GM21367 (cell line): Measurements from ENCODE around the gene ZNF410.

Experiments
- ATAC-seq: cut with Tn5 transposase; IDR thresholded peaks from one replicate; pipeline ENCODE4 v1.9.1; 2021; ENCODE audit not compliant: unreplicated experiment

Gene ZNF410

GRCh38 chr14:73949752-73950734 lies 63.4 kb downstream of the ZNF410 start, which contains the start of the genes COQ6 and FAM161B:
Gene COQ6, plus strand, starts transcription at chr14:73950302. Its CDS starts 31 bp downstream, at chr14:73950333.
Gene FAM161B, minus strand, starts transcription at chr14:73950094. Its CDS starts 68 bp downstream, at chr14:73950026.
- ATAC-seq: peak; percentile 80

GRCh38 chr14:73953731-73954130 lies 67.1 kb downstream of the ZNF410 start:
- ATAC-seq: no peak

GRCh38 chr14:73955674-73956073 lies 69.0 kb downstream of the ZNF410 start:
- ATAC-seq: no peak

GRCh38 chr14:73958591-73958990 lies 71.9 kb downstream of the ZNF410 start:
- ATAC-seq: no peak

GRCh38 chr14:73961192-73961591 lies 74.5 kb downstream of the ZNF410 start:
- ATAC-seq: no peak

- ATAC-seq: no peak
Measured at GRCh38 chr14:73965216-73965615, 78.6 kb downstream of the ZNF410 start.

- no peak for ATAC-seq
Measured at GRCh38 chr14:73968885-73969284, 82.2 kb downstream of the ZNF410 start.

- ATAC-seq: no peak
Measured at GRCh38 chr14:73973497-73973896, 86.8 kb downstream of the ZNF410 start.

- no peak for ATAC-seq
Measured at GRCh38 chr14:73976125-73976524, 89.5 kb downstream of the ZNF410 start.

- ATAC-seq: no peak
Measured at GRCh38 chr14:73977896-73978295, 91.2 kb downstream of the ZNF410 start.
